ENCODE data around the gene ZNF776.
"Not testable (repeated sequence)": the region's sequence is repeated elsewhere in the genome, so short reads cannot be mapped to it uniquely, and the experiment has no call there.

ZNF776 gene

DNA sequence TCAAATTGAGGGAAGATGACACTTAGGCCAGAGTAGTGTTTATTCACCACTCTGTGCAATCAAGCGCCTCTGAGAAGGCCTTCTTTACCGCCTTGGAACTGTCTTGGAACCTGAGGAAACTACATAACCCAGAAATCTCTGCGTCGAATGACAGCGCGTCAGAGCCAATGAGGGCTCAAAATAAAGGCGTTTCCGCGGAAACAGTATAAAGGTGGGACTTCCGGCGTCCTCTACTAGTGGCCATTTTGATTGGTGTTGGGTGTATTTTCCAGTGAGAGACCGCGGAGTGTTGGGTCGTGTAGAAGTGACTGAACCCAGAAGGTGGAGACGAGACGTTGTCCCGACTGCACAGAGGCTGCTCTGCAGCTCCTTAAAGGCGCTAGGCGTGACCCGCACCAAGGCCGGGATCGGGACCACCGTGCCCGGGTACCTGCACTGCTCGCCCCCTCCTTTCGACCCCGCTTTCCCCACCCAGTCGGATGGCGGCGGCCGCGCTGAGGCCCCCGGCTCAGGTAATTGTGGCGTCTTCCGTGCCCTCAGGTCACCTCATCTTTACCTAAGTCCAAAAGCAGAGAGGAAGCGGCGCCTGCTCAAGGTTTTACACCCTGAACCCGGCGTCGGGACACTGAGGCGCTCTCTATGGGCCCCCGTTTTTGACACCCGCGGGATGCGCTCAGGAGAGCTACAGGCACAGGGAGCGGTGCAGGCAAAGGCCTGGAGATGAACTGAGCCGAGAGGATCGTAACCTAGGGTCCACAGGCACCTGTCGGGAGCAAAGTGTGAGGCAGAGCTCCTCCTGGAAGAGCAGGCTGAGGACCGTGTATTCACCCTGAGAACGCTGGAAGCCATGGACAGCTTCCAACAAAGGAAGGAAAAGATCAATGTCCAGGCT is at the start of gene ZNF776:
Gene ZNF776 (plus strand): TSS at position 236 of the 892 bp plus-strand sequence. CDS start 244 bp downstream, at position 480.
- ATAC-seq = peak; percentile 96
- peak; percentile 77 for DNase-seq

DNA sequence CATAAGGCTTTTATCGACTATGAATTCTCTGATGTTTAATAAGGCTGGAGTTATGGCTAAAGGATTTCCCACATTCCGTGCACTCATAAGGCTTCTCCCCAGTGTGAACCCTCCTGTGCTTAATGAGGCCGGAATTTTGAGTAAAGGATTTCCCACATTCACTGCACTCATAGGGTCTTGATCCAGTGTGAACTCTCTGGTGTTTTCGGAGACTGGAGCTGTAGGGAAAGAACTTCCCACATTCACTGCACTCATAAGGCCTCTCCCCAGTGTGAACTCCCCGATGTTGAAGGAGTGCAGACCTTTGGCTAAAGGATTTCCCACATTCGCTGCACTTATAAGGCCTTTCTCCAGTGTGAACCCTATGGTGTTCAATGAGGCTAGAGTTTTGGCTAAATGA is 45.0 kb upstream of the ZNF776 start:
- DNase-seq (no peak), ATAC-seq (no peak)

DNA sequence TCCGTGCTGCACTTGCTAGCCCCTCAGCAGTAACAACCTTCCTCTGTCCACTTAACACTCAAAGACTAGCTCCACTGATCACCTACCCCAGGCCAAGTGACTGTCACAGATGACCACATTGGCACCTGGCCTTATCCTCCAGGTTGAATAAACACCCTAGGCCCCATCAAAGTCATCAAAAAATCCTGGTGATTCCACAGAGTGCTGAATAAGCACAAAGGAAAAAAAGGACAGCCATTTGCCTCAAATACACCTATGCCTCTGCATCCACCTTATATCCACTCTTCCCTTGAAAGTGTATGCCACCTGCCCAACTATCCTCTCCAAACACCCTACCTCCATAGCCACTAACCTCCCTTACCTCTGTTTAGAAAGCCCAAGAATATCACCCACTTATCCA is 40.3 kb upstream of the ZNF776 start:
- no peak for ATAC-seq
- DNase-seq = no peak

DNA sequence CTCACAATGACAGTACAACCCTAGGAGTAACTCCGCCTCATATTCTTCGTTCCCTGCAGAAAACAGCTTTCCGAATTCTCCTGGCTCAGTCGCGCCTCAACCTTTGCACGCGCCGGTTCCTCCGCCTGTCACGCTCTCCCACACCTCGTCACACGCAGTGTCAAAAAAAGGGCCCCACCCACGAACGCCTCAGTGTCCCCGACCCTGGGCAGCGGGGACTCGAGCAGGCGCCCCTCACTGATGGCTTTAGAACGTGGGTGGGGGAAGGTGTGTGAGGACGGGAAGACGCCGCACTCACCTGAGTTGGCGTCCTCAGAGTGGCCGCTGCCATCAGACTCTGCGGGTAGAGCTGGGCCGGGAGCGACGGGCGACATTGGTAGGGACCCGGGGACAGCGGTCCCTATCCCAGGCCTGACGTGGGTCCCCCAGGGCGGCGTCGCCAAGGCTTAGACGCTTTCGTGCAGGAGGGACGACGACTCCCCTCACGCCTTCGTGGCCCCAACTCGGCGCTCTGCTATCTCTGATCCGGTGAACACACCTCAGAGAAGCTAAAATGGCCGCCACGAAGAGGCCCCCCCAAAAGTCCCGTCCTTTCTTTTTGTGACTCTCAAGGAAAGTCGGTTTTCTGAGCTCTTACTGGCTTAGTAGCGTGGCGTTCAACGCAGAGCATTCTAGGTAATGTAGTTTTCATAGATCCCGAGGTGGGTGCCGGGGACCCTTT is 37.8 kb upstream of the ZNF776 start, which contains the start of gene ZNF154:
Gene ZNF154 (minus strand): TSS at position 564 of the 721 bp plus-strand sequence. CDS start 233 bp downstream, at position 331.
- DNase-seq (peak; percentile 33), ATAC-seq (peak; percentile 81)

DNA sequence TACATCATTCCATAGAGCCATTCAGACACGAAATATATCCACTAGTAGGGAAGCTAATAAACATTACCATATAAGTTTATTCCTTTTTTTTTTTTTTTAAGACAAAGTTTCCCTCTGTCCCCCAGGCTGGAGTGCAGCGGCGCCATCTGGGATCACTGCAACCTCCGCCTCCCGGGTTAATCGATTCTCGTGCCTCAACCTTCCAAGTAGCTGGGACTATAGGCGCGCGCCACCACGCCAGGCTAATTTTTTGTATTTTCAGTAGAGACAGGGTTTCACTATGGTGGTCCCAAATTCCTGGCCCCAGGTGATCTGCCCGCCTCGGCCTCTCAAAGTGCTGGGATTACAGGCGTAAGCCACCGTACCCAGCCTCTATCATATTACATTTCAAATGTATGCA is 37.0 kb upstream of the ZNF776 start:
- DNase-seq (no peak), ATAC-seq (no peak)

DNA sequence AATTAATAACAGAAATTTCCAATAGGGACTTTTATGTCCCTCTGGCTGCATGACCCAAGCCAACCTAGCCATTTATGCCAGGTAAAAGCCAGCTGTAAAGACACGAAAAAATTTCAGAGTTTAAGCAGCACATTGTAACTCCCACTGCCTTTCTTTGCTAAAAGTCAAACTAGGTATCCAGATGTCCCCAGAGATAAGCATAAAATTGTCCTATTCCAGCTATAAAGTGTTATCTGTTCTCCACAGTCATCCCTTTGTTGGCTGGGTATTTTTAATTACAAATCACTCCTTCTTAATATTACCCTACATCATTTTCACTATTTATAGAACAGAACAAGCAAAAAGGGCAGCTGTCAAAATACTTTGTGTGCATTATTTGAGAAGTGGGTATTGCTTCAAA is 34.4 kb upstream of the ZNF776 start:
- no peak for DNase-seq

DNA sequence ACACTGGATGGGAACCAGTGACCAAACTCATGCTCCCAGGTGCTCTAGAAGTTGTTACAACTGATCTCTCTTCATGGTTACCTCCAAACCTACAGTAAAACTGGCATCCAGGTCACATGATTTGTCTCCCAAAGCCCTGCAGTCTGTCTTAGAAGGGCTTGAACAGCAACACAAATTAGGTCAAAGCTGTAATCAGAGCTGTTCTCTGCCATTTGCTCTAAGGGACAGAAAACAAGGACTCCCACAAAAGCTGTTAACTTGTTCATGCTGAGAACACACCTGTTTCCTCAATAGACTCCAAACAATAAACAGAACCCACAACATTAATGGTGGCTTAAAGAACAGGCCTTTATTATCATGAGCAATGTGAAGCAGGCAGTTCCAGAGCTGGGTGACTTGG is 27.2 kb upstream of the ZNF776 start:
- DNase-seq (no peak), ATAC-seq (no peak)

More for the DNA sequence above, 34.4 kb upstream of the ZNF776 start:
- no peak for ATAC-seq

DNA sequence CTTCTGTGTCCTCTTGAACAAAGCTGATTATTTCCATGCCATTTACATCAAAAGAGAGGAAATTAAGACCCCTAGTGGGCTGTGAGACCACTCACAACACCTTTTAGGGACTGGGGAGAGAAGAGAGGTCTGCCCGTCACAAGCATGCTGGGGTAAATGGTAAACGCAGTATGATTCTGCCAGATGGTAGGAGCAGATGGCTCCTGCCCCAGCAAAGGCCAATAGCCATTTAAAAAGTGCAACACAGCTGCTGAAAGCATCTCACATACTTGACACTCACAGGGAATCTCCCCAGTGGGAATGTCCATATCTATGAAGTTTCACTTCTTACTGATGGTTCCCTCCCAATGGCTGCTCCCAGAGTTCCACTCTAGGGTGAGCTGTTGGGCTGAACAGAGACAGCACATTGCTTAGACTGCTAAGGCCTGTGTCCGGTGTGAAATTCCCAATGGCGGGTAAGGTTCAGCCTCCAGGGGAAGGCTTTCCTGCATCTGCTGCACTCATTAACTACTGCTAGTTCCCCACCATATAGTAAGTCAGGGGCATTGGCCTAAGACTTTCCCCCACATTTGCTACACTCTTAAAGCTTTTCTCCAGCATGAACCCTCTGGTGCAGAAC is 26.6 kb upstream of the ZNF776 start:
- ATAC-seq (no peak), DNase-seq (no peak)

DNA sequence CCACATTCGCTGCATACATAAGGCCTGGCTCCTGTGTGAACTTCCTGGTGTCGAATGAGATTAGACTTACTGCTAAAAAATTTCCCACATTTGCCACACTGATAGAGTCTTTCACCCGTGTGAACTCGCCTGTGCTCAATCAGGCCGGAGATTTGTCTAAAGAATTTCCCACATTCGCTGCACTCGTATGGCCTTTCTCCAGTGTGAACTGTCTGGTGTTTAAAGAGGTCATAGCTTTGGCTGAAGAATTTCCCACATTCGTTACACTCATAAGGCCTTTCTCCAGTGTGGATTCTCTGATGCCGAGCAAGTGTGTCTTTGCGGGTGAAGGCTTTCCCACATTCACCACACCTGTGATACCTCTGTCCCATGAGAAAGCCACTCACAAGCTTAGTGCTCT is 25.7 kb upstream of the ZNF776 start:
- no peak for DNase-seq
- no peak for ATAC-seq

DNA sequence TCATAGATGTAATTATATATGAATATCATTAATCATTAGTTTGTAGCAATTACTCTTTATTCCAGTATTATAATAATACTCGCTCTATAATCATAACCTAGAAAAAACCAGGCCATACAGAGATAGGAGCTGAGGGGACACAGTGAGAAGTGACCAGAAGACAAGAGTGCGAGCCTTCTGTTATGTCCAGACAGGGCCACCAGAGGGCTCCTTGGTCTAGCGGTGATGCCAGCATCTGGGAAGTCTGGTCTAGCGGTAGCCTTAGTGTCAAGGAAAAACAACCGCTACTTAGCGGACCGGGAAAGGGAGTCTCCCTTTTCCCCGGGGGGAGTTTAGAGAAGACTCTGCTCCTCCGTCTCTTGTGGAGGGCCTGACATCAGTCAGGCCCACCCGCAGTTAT is 8.3 kb upstream of the ZNF776 start:
- not testable (repeated sequence) for ATAC-seq
- peak; percentile 42 for DNase-seq

DNA sequence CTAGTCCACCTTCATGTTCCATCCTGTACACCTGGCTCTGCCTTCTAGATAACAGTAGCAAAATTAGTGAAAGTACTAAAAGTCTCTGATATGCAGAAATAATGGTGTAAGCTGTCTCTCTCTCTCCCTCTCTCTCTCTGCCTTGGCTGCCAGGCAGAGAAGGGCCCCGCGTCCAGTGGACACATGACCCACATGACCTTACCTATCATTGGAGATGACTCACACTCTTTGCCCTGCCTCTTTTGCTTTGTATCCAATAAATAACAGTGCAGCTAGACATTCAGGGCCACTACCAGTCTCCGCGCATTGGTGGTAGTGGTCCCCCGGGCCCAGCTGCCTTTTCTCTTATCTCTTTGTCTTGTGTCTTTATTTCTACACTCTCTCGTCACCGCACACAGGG is 7.8 kb upstream of the ZNF776 start:
- not testable (repeated sequence) for DNase-seq, ATAC-seq

DNA sequence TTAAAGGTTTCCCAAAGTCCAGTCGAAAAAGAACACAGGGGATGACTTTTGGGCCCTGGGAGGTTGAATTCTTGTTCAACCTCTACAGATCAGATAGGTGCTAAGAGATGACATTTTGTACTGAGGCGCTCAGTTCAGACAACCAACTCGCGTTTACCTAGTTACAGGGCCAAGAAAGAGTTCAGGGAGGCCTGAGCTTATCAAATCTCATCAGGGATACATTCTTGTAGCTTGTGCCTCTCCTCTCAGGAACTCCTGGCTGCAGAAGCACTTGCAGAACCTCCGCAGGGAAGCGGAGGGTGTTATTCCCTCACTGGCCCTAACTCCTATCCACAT is 825 bp downstream of the ZNF776 start:
- ATAC-seq (no peak), DNase-seq (no peak)

DNA sequence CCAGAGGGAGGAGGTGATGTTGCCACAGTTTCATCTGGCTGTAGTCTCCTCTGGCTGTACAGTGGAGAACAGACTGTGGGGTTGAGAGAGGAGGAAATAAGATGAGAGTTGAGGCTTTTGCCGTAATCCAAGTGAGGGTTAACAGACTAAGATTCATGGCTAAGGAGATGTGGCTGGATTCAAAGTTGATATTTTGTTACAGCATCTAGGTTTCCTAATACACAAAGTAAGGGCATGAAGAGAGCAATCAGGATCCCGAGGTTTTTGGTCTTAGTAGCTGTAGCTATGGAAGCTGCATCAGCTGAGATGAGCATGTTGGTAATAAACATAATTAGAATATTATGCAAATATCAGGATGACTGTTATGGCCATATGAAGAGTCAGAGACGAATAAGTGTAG is 1.4 kb downstream of the ZNF776 start:
- no peak for DNase-seq
- no peak for ATAC-seq

DNA sequence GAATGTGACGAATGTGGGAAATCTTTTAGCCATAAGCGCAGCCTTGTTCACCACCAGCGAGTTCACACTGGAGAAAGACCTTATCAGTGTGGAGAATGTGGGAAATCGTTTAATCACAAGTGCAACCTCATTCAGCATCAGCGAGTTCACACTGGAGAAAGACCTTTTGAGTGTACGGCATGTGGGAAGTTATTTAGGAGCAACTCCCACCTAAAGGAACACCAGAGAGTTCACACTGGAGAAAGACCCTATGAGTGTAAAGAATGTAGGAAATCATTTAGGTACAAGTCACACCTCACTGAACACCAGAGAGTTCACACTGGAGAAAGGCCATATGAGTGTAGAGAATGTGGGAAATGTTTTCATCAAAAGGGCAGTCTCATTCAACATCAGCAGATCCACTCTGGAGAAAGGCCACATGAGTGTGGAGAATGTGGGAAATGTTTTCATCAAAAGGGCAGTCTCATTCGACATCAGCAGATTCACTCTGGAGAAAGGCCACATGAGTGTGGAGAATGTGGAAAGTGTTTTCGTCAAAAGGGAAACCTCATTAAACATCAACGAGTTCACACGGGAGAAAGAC is 7.6 kb downstream of the ZNF776 start:
- no peak for DNase-seq
- no peak for ATAC-seq

DNA sequence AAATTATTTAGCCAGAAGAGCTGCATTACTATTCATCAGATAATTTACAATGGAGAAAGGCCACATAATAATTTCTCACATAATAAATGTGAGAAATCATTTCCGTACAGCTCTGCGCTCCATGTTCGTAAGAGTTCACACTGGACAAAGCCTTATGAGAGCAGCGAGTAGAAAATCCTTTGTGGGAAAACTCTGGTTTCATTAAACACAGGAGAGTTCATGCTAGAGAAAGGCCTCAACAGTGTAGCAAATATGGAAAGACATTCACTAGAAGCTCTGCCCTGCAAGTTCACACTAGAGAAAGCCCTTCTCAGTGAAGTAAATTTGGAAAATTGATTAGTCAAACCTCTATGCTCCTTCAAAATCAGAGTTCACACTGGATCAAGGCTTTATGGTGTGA is 8.4 kb downstream of the ZNF776 start:
- no peak for ATAC-seq
- DNase-seq = no peak

DNA sequence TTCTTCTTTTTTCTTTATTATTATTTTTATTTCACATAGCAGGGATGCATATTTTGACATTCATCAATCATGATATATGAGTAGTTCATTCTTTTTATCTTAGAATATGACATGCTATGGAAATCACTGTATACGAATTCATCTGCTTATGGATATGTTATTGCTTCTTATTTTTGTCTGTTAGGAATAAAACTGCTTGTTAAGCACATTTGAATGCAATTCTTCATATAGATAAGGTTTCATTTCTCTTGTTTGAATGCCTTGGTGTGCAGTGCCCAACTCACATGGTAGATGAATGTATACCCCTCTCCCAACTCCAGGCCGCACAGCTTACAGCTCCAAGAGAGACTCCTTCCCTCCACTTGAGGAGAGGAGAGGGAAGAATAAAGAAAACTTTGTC is 11.3 kb downstream of the ZNF776 start:
- DNase-seq (no peak), ATAC-seq (no peak)

DNA sequence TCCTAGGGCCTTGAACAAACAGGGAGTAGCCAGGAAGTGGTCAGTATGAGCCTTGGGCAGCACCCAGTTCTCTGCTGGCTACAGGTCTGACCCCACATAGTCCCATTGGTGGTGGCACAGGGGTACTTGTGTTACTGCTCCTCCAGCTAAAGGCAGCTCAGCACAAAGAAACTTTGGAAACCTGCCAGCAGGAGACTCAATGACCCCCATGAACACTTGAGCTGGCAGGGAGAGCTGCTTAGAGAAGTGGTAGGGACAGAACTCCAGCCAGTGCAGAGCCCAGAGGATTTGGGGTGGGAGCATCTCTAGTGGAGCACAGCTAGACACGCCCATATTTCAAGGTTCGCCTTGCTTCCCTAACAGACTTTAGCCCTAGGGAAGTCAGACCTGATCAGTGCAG is 12.5 kb downstream of the ZNF776 start:
- no peak for ATAC-seq
- no peak for DNase-seq

DNA sequence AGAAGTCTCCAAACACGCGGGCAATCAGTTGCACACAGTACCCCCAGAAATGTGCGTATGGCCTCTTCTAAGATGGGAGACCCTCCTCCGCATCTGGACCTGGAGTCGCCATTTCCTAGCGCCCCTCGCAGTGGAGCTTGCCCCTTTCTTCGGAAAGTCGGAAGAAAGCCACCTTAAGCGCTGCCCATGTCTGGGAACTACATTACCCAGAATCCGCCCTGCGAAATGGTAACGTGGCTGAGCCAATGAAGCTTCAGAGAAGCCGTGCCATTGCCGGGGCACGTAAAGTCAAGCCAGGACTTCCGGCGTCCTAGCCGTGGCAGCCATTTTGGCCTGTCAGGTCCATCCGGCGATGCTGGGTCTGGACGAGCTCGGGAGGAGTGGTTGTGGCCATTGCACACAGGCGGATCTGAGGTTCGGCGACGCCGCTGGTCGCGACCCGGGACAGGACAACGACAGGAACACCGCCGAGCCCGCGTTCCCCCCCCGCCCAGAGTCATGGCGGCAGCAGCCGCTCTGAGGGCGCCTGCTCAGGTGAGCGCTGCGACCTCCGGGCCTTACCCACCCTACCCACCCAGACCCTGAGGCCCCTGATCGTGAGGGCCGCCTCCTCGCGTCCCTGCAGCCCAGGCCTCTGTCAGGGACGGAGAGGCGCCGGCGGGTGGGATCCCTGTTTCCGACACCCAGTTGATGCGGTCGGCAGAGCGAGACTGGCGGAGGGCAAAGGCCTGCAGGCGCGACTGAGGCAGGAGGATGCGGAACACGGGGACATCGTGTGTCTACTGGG is 22.9 kb downstream of the ZNF776 start, which contains the start of gene ZNF586:
Gene ZNF586 (plus strand): TSS at position 332 of the 787 bp plus-strand sequence. CDS start 167 bp downstream, at position 499.
- ATAC-seq (peak; percentile 100), DNase-seq (peak; percentile 86)

DNA sequence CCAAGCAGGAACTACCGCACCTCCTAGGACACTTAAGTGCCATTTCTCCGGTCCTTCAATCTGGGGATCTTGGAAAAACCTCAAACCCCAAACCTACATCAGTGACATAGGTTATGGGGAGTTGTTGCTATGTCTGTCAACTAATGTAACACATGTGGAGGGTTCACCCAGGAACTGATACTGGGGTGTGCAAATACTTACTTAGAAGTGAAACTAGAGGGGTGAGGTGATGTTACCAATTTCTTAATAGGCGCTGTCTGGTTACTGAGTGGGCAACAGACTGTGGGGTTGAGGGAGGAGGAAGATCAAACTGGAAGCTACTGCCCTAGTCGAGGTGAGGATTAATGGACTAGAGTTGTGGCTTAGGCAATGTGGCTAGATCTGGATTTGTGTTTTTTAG is 24.8 kb downstream of the ZNF776 start:
- ATAC-seq (no peak), DNase-seq (no peak)

DNA sequence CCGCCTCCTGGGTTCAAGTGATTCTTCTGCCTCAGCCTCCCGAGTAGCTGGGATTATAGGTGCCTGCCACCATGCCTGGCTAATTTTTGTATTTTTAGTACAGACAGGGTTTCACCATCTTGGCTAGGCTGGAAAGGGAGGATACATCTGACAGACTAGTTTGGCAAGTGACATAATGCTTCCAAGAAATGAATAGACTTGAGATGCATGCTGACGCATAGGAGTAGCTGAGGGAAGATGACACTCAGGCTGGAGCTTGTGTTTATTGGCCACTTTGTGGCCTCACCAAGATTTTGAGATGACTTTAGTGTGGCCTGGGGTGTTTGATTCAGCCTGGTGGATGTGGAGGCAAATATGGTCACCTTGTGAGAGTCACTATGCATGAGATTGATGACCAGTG is 26.9 kb downstream of the ZNF776 start:
- DNase-seq = no peak
- ATAC-seq = no peak

DNA sequence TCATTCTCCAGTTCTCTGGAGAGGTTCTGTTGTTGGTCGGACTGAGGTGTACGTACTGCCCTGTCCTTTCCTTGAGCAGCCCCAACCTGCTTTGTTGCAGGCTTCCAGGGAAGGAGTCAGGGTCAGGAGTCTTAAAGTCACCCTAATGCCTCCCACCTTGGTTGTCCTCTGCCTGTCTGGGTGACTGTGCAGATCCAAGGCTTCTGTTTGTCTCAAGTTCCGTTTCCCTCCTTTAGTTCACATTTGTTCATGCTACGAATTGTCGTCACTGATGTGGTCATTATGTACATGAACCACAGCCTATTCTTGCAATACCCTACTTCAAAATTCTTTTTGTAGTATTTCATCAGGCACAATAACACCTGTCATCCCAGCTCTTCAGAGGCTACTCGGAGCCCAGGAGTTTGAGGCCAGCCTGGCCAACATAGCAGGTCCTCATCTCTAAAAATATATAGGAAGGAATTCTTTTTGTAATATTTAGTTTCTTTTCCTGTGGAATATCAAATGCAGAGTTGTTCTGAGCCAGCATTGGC is 30.2 kb downstream of the ZNF776 start:
- no peak for DNase-seq
- ATAC-seq = no peak

All from stimulated activated naive CD8-positive, alpha-beta T cell treated with anti-CD3 and anti-CD28 coated beads, Interleukin-15, Interleukin-2, amounts not matched to agents 100 U/mL and 50 U/mL, for 24 hours (primary cell).